Erythroblast (primary cell): ENCODE measurements around the gene SORCS1.

ENCODE experiments used
- GATA1 ChIP-seq: IDR thresholded peaks from 2 replicates; pipeline ENCODE4 v1.6.1; 2011; ENCODE audit warnings: low read depth, mild to moderate bottlenecking, control low read depth, low read length, moderate library complexity
- POLR2A ChIP-seq: IDR thresholded peaks from 2 replicates; pipeline ENCODE4 v1.6.1; 2011; ENCODE audit warnings: mild to moderate bottlenecking, low read length

DNA sequence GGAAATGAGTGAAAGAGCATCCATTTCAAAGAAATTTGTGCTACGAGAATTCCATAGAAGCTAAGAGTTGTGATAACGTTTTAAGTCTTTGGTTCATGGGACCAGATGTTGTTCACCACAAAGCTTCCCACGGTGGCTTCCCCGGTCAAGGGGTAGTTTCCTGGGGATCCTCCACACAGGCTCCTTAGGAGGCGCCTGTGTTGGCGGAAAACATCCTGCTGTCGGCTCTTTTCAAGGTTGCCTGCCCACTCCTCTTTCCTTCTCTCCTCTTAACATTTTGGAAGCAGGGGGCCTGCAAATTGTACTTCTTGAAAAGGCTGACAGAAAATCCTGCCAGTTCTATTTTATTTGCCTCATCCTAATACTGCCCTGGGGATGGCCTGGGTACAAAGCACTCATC is 398.6 kb downstream of the SORCS1 start:
- TF ChIP-seq POLR2A (no peak), GATA1 (no peak)
